ENCODE measurements around the gene FILIP1L.

Gene FILIP1L

DNA sequence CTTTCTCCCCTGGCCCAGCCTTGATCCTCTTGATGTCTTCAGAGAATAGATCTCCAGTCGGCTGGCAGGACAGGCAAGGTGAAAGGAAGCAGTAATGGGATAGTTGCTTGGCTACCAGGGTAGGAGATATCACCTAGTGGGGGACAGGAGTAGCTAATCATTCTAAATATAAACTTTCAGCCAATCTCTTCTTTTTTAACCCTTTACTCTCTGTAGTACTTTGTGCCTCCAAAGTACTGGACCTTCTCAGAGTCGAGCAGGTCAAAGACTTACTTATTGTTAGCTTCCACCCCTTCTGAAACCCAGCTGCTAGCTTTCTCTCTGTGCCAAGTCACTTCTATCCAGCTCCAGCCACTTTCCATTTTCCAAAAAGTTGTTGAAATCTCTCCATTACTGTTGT, 43.4 kb upstream of the FILIP1L start:
- no peaks in the 10 kb centered on the region for H3K27me3 ChIP-seq
- H3K9me3 ChIP-seq = no peaks in the 10 kb centered on the region
- TF ChIP-seq, protein P1, sequence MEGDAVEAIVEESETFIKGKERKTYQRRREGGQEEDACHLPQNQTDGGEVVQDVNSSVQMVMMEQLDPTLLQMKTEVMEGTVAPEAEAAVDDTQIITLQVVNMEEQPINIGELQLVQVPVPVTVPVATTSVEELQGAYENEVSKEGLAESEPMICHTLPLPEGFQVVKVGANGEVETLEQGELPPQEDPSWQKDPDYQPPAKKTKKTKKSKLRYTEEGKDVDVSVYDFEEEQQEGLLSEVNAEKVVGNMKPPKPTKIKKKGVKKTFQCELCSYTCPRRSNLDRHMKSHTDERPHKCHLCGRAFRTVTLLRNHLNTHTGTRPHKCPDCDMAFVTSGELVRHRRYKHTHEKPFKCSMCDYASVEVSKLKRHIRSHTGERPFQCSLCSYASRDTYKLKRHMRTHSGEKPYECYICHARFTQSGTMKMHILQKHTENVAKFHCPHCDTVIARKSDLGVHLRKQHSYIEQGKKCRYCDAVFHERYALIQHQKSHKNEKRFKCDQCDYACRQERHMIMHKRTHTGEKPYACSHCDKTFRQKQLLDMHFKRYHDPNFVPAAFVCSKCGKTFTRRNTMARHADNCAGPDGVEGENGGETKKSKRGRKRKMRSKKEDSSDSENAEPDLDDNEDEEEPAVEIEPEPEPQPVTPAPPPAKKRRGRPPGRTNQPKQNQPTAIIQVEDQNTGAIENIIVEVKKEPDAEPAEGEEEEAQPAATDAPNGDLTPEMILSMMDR (IDR thresholded peaks at IDR 0.05) = no peak
- H3K4me1 ChIP-seq (ENCODE audit: control insufficient read depth in 1 of 2, insufficient read depth in 1 of 2, low read depth in 1 of 2, low read length in 1 of 2) = peaks cover 0 to 6% of the 10 kb centered on the region in 2 experiments
- H3K4me3 ChIP-seq (ENCODE audit: low read depth in 1 of 2, low read length in 1 of 2) = no peak overlapping the region
- H3K27ac ChIP-seq = no peak overlapping the region
- H3K36me3 ChIP-seq = no peaks in the 10 kb centered on the region

DNA sequence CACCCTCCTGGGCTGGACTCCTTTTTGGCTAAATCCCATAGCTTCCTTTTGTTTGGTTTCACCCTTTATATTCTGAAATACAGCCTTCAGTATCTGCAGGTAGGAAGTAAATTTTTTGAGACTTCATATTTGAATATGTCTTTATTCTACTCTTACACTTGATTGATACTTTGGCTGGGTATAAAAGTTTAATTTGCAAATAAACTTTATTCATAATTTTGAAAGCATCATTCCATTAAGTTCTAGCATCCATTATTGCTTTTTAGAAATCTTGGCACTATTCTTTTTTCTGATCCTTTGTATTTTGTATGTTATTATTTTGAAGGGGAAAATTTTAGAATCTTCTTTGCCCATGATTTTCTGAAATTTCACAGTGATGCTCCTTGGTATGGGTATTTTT, 41.3 kb upstream of the FILIP1L start:
- Histone ChIP-seq H3K9me3 (no peaks in the 10 kb centered on the region), H3K4me3 (ENCODE audit: low read depth in 1 of 2, low read length in 1 of 2) (no peak overlapping the region), H3K36me3 (no peaks in the 10 kb centered on the region), H3K4me1 (ENCODE audit: control insufficient read depth in 1 of 2, insufficient read depth in 1 of 2, low read depth in 1 of 2, low read length in 1 of 2) (peaks cover 0 to 6% of the 10 kb centered on the region in 2 experiments), H3K27me3 (no peaks in the 10 kb centered on the region), H3K27ac (no peak overlapping the region)
- TF ChIP-seq, protein P1 (IDR thresholded peaks at IDR 0.05) = no peak

DNA sequence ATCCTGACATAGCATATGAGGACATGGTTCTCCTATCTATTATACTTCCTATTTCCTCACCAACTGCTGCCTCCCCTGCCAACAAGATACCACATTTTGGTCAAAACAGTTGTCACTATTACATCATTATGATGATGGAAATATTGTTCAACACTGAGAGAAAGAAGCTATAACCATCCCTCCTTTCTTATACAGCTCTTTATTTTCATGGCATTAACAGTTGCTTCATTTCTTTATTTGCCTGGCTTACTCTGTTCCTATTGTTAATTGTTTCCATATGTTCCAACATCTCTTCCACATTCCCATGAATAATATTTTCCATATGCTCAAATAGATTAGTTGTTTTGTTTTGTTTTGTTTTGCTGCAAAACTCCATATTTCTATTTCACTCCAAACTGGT, 40.8 kb upstream of the FILIP1L start:
- Histone ChIP-seq H3K9me3 (no peaks in the 10 kb centered on the region), H3K36me3 (no peaks in the 10 kb centered on the region), H3K27ac (no peak overlapping the region), H3K27me3 (no peaks in the 10 kb centered on the region), H3K4me3 (ENCODE audit: low read depth in 1 of 2, low read length in 1 of 2) (no peak overlapping the region), H3K4me1 (ENCODE audit: control insufficient read depth in 1 of 2, insufficient read depth in 1 of 2, low read depth in 1 of 2, low read length in 1 of 2) (peaks cover 0 to 6% of the 10 kb centered on the region in 2 experiments)
- TF ChIP-seq, protein P1 (IDR thresholded peaks at IDR 0.05) = no peak

DNA sequence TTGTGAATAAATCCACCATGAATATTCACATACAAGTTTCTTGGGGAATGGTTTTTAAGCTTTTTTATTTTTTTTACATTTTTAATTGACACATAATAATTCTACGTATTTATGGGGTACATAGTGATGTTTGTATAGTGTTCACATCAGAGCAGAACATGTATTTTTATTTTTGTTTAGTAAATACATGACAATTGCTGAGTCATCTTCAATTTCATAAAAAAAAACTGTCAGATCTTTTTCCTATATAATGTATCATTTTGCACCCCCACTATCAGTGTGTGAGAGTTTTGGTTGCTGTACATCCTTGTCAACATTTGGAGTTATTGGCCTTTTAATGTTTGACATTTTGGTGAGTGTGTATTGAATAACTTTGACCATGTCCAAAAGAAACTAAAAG, 39.9 kb upstream of the FILIP1L start:
- TF ChIP-seq, protein P1 (IDR thresholded peaks at IDR 0.05) = no peak
- Histone ChIP-seq H3K9me3 (no peaks in the 10 kb centered on the region), H3K27ac (no peak overlapping the region), H3K36me3 (no peaks in the 10 kb centered on the region), H3K4me3 (ENCODE audit: low read depth in 1 of 2, low read length in 1 of 2) (no peak overlapping the region), H3K27me3 (no peaks in the 10 kb centered on the region), H3K4me1 (ENCODE audit: control insufficient read depth in 1 of 2, insufficient read depth in 1 of 2, low read depth in 1 of 2, low read length in 1 of 2) (peaks cover 0 to 6% of the 10 kb centered on the region in 2 experiments)

DNA sequence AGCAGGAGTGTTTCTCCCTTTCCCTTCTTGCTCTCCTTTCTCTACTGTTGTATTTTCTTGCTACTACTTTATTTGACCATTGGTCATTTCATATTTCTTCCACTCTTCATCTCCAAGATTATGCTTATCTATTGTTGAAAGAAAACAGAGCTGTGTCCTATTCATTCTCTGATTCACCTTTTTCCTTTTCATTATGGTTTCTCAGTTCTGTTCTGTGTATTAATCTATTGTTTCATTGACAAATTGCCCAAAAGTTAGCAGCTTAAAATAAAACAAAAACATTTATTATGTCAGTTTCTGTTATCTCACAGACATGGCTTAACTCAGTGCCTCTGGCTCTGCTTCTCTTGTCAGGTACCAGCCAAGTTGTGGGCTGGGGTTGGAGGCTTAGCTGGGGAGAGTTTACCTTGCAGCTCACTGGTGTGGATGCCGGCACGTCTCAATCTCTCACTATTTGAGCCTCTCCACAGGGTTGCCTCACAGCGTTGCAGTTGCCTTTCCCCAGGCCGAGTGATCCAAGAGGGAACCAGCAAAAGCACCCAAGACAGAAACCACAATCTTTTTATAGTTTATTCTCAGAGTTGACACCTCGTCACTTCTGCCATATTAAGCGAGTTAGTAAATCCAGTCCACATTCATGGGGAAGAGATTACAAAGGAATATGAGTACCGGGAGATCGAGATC, 36.9 kb upstream of the FILIP1L start:
- H3K27ac ChIP-seq = no peak overlapping the region
- no peaks in the 10 kb centered on the region for H3K4me1 ChIP-seq (ENCODE audit: control insufficient read depth in 1 of 2, insufficient read depth in 1 of 2, low read depth in 1 of 2, low read length in 1 of 2)
- no peaks in the 10 kb centered on the region for H3K36me3 ChIP-seq
- H3K4me3 ChIP-seq (ENCODE audit: low read depth in 1 of 2, low read length in 1 of 2) = no peak overlapping the region
- TF ChIP-seq, protein P1 (IDR thresholded peaks at IDR 0.05) = no peak
- H3K9me3 ChIP-seq = no peaks in the 10 kb centered on the region
- H3K27me3 ChIP-seq = no peaks in the 10 kb centered on the region

Measured in neutrophil (primary cell).